ENCODE results near the gene PLXNA4. TPM values are rescaled to one million over a fixed set of nuclear protein-coding genes. Genes with fewer than 3 reads are reported as not detected.

The PLXNA4 gene
- total and polyA plus RNA-seq, 2 donors (not counting 1 experiment from before 2014, with no cell fraction given): not detected

DNA sequence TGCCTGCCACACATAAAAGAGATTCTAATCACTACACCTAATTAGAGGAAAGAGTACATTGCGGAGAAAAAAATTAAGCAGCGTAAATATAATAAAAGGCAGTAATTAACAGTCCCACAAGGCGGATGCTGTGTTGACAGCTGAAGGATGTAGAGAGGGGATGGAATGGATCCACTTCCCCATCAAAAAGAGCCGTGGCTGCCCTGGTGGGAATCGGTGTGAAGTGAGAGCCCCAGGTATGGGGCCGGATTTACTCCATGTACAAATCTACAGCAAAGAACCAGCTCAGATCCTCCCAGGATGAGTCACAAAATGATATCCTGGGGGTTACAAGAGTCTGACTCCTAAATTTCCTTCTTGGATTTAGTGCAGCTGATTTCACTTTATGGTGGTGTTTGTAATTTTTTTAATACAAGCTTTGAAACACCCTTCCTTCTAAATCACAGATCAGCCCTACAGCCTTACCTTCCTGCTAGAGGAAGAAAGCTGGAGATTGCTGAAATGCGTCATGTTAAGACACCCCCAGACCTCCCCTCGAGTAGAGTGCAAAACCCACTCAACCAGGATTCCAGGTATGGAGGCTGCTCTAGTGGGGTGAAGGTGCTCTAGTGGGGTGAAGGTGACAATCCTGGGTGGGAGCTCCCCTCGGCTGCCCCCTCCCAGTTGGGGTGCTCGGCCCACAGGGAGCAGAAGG lies 398.4 kb downstream of the PLXNA4 start:
- ChIA-PET POLR2A (no interaction called here), CTCF (no interaction called here)
- H2AFZ ChIP-seq (ENCODE audit: insufficient read depth, low read depth, low read length, poor library complexity, severe bottlenecking): no peak overlapping the region
- H3K27me3 Mint-ChIP-seq: no peaks in the 10 kb centered on the region
- intact Hi-C loops (cut with micrococcal nuclease): no loop called here
- H3K36me3 ChIP-seq (replicated peaks in 1 of 2; ENCODE audit: control extremely low read depth in 1 of 2, control insufficient read depth in 1 of 2, extremely low read depth in 1 of 2, insufficient read depth in 2 of 2, low read length in 1 of 2): no peaks in the 10 kb centered on the region
- TF ChIP-seq EZH2 (IDR thresholded peaks at IDR 0.05; ENCODE audit: borderline replicate concordance, insufficient read depth, low read depth, low read length, poor library complexity, severe bottlenecking): no peak
- TF ChIP-seq, protein P1, sequence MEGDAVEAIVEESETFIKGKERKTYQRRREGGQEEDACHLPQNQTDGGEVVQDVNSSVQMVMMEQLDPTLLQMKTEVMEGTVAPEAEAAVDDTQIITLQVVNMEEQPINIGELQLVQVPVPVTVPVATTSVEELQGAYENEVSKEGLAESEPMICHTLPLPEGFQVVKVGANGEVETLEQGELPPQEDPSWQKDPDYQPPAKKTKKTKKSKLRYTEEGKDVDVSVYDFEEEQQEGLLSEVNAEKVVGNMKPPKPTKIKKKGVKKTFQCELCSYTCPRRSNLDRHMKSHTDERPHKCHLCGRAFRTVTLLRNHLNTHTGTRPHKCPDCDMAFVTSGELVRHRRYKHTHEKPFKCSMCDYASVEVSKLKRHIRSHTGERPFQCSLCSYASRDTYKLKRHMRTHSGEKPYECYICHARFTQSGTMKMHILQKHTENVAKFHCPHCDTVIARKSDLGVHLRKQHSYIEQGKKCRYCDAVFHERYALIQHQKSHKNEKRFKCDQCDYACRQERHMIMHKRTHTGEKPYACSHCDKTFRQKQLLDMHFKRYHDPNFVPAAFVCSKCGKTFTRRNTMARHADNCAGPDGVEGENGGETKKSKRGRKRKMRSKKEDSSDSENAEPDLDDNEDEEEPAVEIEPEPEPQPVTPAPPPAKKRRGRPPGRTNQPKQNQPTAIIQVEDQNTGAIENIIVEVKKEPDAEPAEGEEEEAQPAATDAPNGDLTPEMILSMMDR (IDR thresholded peaks at IDR 0.05): no peak
- H3K9me3 Mint-ChIP-seq (ENCODE audit: insufficient read depth): no peaks in the 10 kb centered on the region
- no peaks in the 10 kb centered on the region for H3K4me1 ChIP-seq (ENCODE audit: control insufficient read depth in 2 of 2, insufficient read depth in 2 of 2, low read length in 2 of 2)
- no CpG with 5 or more reads among the region's 10 CpGs for WGBS (ENCODE audit: insufficient coverage)
- peaks cover 0 to 6% (median 0%) of the 10 kb centered on the region in 3 donors for H3K9me3 ChIP-seq (ENCODE audit: control extremely low read depth in 1 of 3, control insufficient read depth in 2 of 3, insufficient read depth in 1 of 3, low read length in 2 of 3)
- H3K4me1 Mint-ChIP-seq: no peaks in the 10 kb centered on the region
- ATAC-seq (ENCODE audit: low read depth) (no peak), DNase-seq (no peak)
- H3K9ac ChIP-seq (ENCODE audit: low read length): no peak overlapping the region
- H3K27ac Mint-ChIP-seq: no peak overlapping the region
- no peak overlapping the region for H3K4me2 ChIP-seq (replicated peaks; ENCODE audit: low read depth, low read length, poor library complexity, severe bottlenecking)
- H3K4me3 ChIP-seq (ENCODE audit: control extremely low read depth in 1 of 5, extremely low read depth in 1 of 5, insufficient read depth in 1 of 5, low read depth in 2 of 5, low read length in 4 of 5): no peak overlapping the region
- no peaks in the 10 kb centered on the region for H4K20me1 ChIP-seq (ENCODE audit: control insufficient read depth, insufficient read depth, low read length, poor library complexity, severe bottlenecking)
- H3K4me3 Mint-ChIP-seq: no peak overlapping the region
- no peak overlapping the region for H3K27ac ChIP-seq (ENCODE audit: low read length in 2 of 2)
- H3K79me2 ChIP-seq (ENCODE audit: control insufficient read depth, insufficient read depth, low read length): no peaks in the 10 kb centered on the region
- no peaks in the 10 kb centered on the region for H3K27me3 ChIP-seq (replicated peaks in 1 of 4; ENCODE audit: control extremely low read depth in 1 of 4, control insufficient read depth in 3 of 4, insufficient read depth in 4 of 4, low read length in 3 of 4)

- peaks cover 0 to 6% (median 0%) of the 10 kb centered on the region in 3 donors for H3K9me3 ChIP-seq (ENCODE audit: control extremely low read depth in 1 of 3, control insufficient read depth in 2 of 3, insufficient read depth in 1 of 3, low read length in 2 of 3)
- H3K4me3 ChIP-seq (ENCODE audit: control extremely low read depth in 1 of 5, extremely low read depth in 1 of 5, insufficient read depth in 1 of 5, low read depth in 2 of 5, low read length in 4 of 5): no peak overlapping the region
- no peak overlapping the region for H3K4me2 ChIP-seq (replicated peaks; ENCODE audit: low read depth, low read length, poor library complexity, severe bottlenecking)
- WGBS (ENCODE audit: insufficient coverage): 86% methylated on average over 8 of the region's 8 CpGs
- TF ChIP-seq, protein P1 (IDR thresholded peaks at IDR 0.05): no peak
- no peak for TF ChIP-seq EZH2 (IDR thresholded peaks at IDR 0.05; ENCODE audit: borderline replicate concordance, insufficient read depth, low read depth, low read length, poor library complexity, severe bottlenecking)
- H3K36me3 ChIP-seq (replicated peaks in 1 of 2; ENCODE audit: control extremely low read depth in 1 of 2, control insufficient read depth in 1 of 2, extremely low read depth in 1 of 2, insufficient read depth in 2 of 2, low read length in 1 of 2): no peaks in the 10 kb centered on the region
- DNase-seq (no peak), ATAC-seq (ENCODE audit: low read depth) (no peak)
- Mint-ChIP-seq H3K27me3 (no peaks in the 10 kb centered on the region), H3K4me3 (no peak overlapping the region), H3K4me1 (no peaks in the 10 kb centered on the region), H3K9me3 (ENCODE audit: insufficient read depth) (no peaks in the 10 kb centered on the region), H3K27ac (no peak overlapping the region)
- no peak overlapping the region for H3K9ac ChIP-seq (ENCODE audit: low read length)
- H3K79me2 ChIP-seq (ENCODE audit: control insufficient read depth, insufficient read depth, low read length): no peaks in the 10 kb centered on the region
- POLR2A ChIA-PET: no interaction called here
- H4K20me1 ChIP-seq (ENCODE audit: control insufficient read depth, insufficient read depth, low read length, poor library complexity, severe bottlenecking): no peaks in the 10 kb centered on the region
- no peaks in the 10 kb centered on the region for H3K27me3 ChIP-seq (replicated peaks in 1 of 4; ENCODE audit: control extremely low read depth in 1 of 4, control insufficient read depth in 3 of 4, insufficient read depth in 4 of 4, low read length in 3 of 4)
- H3K4me1 ChIP-seq (ENCODE audit: control insufficient read depth in 2 of 2, insufficient read depth in 2 of 2, low read length in 2 of 2): no peaks in the 10 kb centered on the region
- intact Hi-C loops (cut with micrococcal nuclease): no loop called here
- CTCF ChIA-PET: no interaction called here
- H2AFZ ChIP-seq (ENCODE audit: insufficient read depth, low read depth, low read length, poor library complexity, severe bottlenecking): no peak overlapping the region
- H3K27ac ChIP-seq (ENCODE audit: low read length in 2 of 2): no peak overlapping the region
These were observed 399.6 kb downstream of the PLXNA4 start for GRCh38 chr7:132176719-132177118.

Data from B cell (primary cell).